Gastroesophageal sphincter (tissue), 4 donors: Measurements from ENCODE around the gene ZNF605. TPM values are rescaled to one million over a fixed set of nuclear protein-coding genes. Genes with fewer than 3 reads are reported as not detected.
"Not testable (repeated sequence)": the region's sequence is repeated elsewhere in the genome, so short reads cannot be mapped to it uniquely, and the experiment has no call there.

ENCODE experiments used
- ATAC-seq: fragments of 150-250 bp; one replicate; pipeline ENCODE4 v1.9.1; 2016; ENCODE audit warnings: mild to moderate bottlenecking, moderate library complexity
- H3K27ac ChIP-seq, 4 donors: fragments of 200-600 bp; sonication (generic) in 3 of 4; 1 replicate in 3 of 4; 2 replicates in 1 of 4; pipeline ENCODE4 v1.5.1; 2016 to 2019
- H3K27me3 ChIP-seq: fragments of 200-600 bp; sonication (generic); one replicate; pipeline ENCODE4 v1.5.1; 2019
- H3K36me3 ChIP-seq, 2 donors: fragments of 200-600 bp; sonication (generic); one replicate each; pipeline ENCODE4 v1.5.1; 2019; ENCODE audit warnings: control low read depth in 1 of 2
- H3K4me1 ChIP-seq, 3 donors: fragments of 200-600 bp; sonication (generic); 1 replicate in 2 of 3; 2 replicates in 1 of 3; pipeline ENCODE4 v1.5.1; 2016 to 2019; ENCODE audit warnings: control low read depth in 2 of 3
- H3K4me3 ChIP-seq, 2 donors: fragments of 200-600 bp; sonication (generic); one replicate each; pipeline ENCODE4 v1.5.1; 2019; ENCODE audit warnings: mild to moderate bottlenecking in 1 of 2, moderate library complexity in 1 of 2
- H3K9me3 ChIP-seq, 3 donors: fragments of 200-600 bp; sonication (generic); one replicate each; pipeline ENCODE4 v1.5.1; 2017 to 2019; ENCODE audit warnings: control low read depth in 2 of 3
- CTCF ChIP-seq, 4 experiments: fragments of 200-600 bp in 2 of 4; fragments of 450-650 bp in 2 of 4; sonication (generic) in 1 of 4; IDR thresholded peaks; one replicate each; pipeline ENCODE4 v1.5.1; 2017 to 2019; ENCODE audit warnings: antibody characterized with exemption in 4 of 4, mild to moderate bottlenecking in 2 of 4, moderate library complexity in 2 of 4
- EP300 ChIP-seq: sonication (generic); formaldehyde crosslinking; IDR thresholded peaks from one replicate; pipeline ENCODE4 v1.6.1; 2017; ENCODE audit warnings: antibody characterized with exemption, mild to moderate bottlenecking
- POLR2A ChIP-seq, 2 donors: fragments of 450-650 bp; IDR thresholded peaks; one replicate each; pipeline ENCODE4 v1.6.1; 2017; ENCODE audit warnings: antibody characterized with exemption in 2 of 2, mild to moderate bottlenecking in 2 of 2, moderate library complexity in 1 of 2
- POLR2AphosphoS5 ChIP-seq: sonication (generic); formaldehyde crosslinking; IDR thresholded peaks from one replicate; pipeline ENCODE4 v1.6.1; 2017; ENCODE audit warnings: antibody characterized with exemption
- WGBS, 2 donors: methylation state at CpG; one replicate each; pipeline ENCODE4 v1.1.5; 2018; ENCODE audit warnings: low coverage in 1 of 2; 5-methylcytosine and 5-hydroxymethylcytosine counted together
- total RNA-seq, 4 donors: library from RNA; depleted of rRNA; stranded (reverse); fragments of >200 nt; gene quantifications; one replicate each; pipeline ENCODE4 v1.1.0, GENCODE V29; 2016

The ZNF605 gene
- total RNA-seq, 4 donors from 2014 or later, result 2.9 to 11.8 (median 6.3) TPM

GRCh38 chr12:132886529-132887477, 69.3 kb downstream of the ZNF605 start:
- peaks cover 0 to 35% (median 0%) of the 10 kb centered on the region in 3 donors for H3K4me1 ChIP-seq
- TF ChIP-seq EP300 (no peak), POLR2AphosphoS5 (no peak), POLR2A (IDR thresholded peaks at IDR 0.05) (no peak), CTCF (IDR thresholded peaks at IDR 0.05) (no peak)
- ATAC-seq, result peak; percentile 18
- peak overlapping the region; percentile 42 to 96 (median 92) for H3K27ac ChIP-seq
- H3K4me3 ChIP-seq, result peak overlapping the region; percentile 80 to 95
- 18 to 32% methylated on average over 11 to 20 of the region's 64 CpGs for WGBS, 2 donors
- H3K9me3 ChIP-seq, result no peaks in the 10 kb centered on the region
- no peaks in the 10 kb centered on the region for H3K27me3 ChIP-seq
- H3K36me3 ChIP-seq, result peaks cover 0 to 24% of the 10 kb centered on the region in 2 donors

DNA sequence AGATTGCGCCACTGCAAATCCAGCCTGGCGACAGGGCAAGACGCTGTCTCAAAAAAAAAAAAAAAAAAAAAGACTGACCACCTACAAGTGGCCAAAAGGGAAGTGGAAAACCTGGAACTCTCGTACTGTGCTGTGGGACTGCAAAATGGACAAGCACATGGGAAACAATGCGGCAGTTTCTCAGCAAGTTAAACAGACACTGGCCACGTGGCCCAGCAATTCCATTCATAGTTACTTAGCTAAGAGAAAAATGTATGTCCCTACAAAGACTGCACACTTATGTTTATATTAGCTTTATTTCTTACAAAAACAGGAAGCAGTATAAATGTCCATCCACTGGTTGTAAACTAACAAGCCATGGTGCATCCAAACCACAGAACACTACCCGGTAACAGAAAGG, 74.3 kb downstream of the ZNF605 start:
- TF ChIP-seq EP300, result no peak
- no peak for TF ChIP-seq POLR2A (IDR thresholded peaks at IDR 0.05)
- TF ChIP-seq POLR2AphosphoS5, result no peak
- Histone ChIP-seq H3K27ac (peak overlapping the region in 3 of 4 donors; percentile 37 to 48 (median 42)), H3K9me3 (no peaks in the 10 kb centered on the region), H3K4me1 (peaks cover 0 to 33% (median 0%) of the 10 kb centered on the region in 3 donors), H3K36me3 (peaks cover 0 to 46% of the 10 kb centered on the region in 2 donors), H3K4me3 (no peak overlapping the region), H3K27me3 (no peaks in the 10 kb centered on the region)
- ATAC-seq, result peak; percentile 71
- 48 to 72% methylated on average over 3 to 6 of the region's 7 CpGs for WGBS, 2 donors

- peaks cover 0 to 93% of the 10 kb centered on the region in 2 donors for H3K36me3 ChIP-seq
- no CpG with 5 or more reads among the region's 21 CpGs for WGBS, 2 donors
- not testable (repeated sequence) for H3K27me3 ChIP-seq, H3K4me3 ChIP-seq, H3K4me1 ChIP-seq, ATAC-seq, H3K27ac ChIP-seq, H3K9me3 ChIP-seq
Measured at GRCh38 chr12:132874620-132875019, 81.5 kb downstream of the ZNF605 start.

DNA sequence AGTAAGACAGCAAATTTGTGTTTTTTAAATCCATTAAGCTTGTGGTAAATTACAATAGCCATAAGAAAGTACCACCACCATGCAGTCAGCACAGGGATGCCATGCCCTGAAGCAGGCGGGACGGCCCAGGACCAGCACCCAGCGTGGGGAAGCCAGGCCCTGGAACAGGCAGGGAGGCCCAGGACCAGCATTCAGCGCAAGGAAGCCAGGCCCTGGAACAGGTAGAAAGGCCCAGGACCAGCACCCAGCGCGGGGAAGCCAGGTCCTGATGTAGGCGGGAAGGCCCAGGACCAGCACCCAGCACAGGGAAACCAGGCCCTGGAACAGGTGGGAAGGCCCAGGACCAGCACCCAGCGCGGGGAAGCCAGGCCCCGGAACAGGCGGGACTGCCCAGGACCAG, 81.9 kb downstream of the ZNF605 start:
- H3K27ac ChIP-seq, result no peak overlapping the region
- peaks cover 0 to 97% of the 10 kb centered on the region in 2 donors for H3K36me3 ChIP-seq
- no peaks in the 10 kb centered on the region for H3K4me1 ChIP-seq
- TF ChIP-seq POLR2A (IDR thresholded peaks at IDR 0.05), result no peak
- no peak for TF ChIP-seq CTCF (IDR thresholded peaks at IDR 0.05)
- no peak for TF ChIP-seq POLR2AphosphoS5
- H3K27me3 ChIP-seq, result no peaks in the 10 kb centered on the region
- no peaks in the 10 kb centered on the region for H3K9me3 ChIP-seq
- H3K4me3 ChIP-seq, result no peak overlapping the region
- ATAC-seq, result no peak
- no CpG with 5 or more reads among the region's 11 CpGs for WGBS, 2 donors

GRCh38 chr12:132873724-132874123, 82.4 kb downstream of the ZNF605 start:
- ATAC-seq, result no peak
- TF ChIP-seq CTCF (IDR thresholded peaks at IDR 0.05) (no peak), EP300 (no peak), POLR2A (IDR thresholded peaks at IDR 0.05) (no peak), POLR2AphosphoS5 (no peak)
- Histone ChIP-seq H3K4me3 (no peak overlapping the region), H3K27me3 (no peaks in the 10 kb centered on the region), H3K36me3 (peaks cover 0 to 96% of the 10 kb centered on the region in 2 donors), H3K27ac (no peak overlapping the region), H3K4me1 (no peaks in the 10 kb centered on the region), H3K9me3 (no peaks in the 10 kb centered on the region)
- whole genome bisulfite sequencing, 2 donors, result 88 to 94% methylated on average over 8 of the region's 10 CpGs

DNA sequence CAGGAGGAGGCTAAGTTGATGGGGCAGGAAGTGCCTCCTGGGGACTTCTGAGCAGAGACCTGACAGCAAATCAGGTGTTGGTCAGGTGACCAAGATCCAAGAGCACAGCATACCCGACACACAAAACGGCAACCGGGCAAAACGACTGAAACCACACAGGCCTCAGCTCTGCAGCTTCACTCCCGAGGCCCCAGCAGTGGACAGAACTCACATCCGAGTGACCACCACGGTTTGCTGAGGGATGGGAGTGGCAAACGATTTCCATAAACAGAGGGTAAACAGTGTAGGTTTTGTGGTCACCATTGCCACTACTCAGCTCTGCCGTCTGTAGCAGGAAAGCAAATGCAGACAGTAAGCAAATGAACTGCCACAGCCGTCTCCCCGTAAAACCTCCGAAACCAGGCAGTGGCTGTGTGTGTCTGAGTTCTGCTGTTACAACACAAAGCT, 83.1 kb downstream of the ZNF605 start:
- no peaks in the 10 kb centered on the region for H3K9me3 ChIP-seq
- WGBS, 2 donors, result 80 to 88% methylated on average over 5 to 9 of the region's 12 CpGs
- no peaks in the 10 kb centered on the region for H3K27me3 ChIP-seq
- TF ChIP-seq EP300, result no peak
- no peak for TF ChIP-seq POLR2A (IDR thresholded peaks at IDR 0.05)
- TF ChIP-seq POLR2AphosphoS5, result no peak
- TF ChIP-seq CTCF (IDR thresholded peaks at IDR 0.05), result no peak
- H3K36me3 ChIP-seq, result peaks cover 0 to 98% of the 10 kb centered on the region in 2 donors
- no peak for ATAC-seq
- H3K4me1 ChIP-seq, result no peaks in the 10 kb centered on the region
- H3K4me3 ChIP-seq, result no peak overlapping the region
- no peak overlapping the region for H3K27ac ChIP-seq
